Measurements from ENCODE around the gene CAMSAP1.

The CAMSAP1 gene

DNA sequence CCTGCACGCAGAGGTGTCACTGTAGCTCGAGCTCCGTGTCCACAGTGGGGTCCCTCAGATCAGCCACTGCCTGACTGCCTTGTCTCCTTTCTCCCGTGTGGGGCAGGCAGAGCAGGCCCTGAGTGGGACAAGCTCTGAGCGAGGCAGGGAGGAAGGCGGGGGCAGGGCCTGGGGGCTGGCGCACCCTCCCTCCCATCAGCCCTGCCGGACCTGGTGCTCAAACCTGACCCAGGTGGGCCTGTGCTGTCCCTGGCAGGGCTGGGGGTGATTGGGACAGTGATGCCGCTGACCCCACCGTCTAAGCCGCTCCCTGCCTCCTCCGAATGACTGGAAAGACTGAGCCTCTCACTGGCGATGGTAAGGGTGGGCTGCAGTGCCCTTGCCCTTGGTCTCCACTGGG, 144.4 kb downstream of the CAMSAP1 start:
- no peak for DNase-seq (ENCODE audit: low read depth)
- TF ChIP-seq, protein P1, sequence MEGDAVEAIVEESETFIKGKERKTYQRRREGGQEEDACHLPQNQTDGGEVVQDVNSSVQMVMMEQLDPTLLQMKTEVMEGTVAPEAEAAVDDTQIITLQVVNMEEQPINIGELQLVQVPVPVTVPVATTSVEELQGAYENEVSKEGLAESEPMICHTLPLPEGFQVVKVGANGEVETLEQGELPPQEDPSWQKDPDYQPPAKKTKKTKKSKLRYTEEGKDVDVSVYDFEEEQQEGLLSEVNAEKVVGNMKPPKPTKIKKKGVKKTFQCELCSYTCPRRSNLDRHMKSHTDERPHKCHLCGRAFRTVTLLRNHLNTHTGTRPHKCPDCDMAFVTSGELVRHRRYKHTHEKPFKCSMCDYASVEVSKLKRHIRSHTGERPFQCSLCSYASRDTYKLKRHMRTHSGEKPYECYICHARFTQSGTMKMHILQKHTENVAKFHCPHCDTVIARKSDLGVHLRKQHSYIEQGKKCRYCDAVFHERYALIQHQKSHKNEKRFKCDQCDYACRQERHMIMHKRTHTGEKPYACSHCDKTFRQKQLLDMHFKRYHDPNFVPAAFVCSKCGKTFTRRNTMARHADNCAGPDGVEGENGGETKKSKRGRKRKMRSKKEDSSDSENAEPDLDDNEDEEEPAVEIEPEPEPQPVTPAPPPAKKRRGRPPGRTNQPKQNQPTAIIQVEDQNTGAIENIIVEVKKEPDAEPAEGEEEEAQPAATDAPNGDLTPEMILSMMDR (IDR thresholded peaks at IDR 0.05; ENCODE audit: control insufficient read depth, insufficient read depth, low read depth, low read length, missing control alignments) = no peak
- H3K4me3 ChIP-seq (ENCODE audit: control insufficient read depth, low read depth, low read length) = no peak overlapping the region

DNA sequence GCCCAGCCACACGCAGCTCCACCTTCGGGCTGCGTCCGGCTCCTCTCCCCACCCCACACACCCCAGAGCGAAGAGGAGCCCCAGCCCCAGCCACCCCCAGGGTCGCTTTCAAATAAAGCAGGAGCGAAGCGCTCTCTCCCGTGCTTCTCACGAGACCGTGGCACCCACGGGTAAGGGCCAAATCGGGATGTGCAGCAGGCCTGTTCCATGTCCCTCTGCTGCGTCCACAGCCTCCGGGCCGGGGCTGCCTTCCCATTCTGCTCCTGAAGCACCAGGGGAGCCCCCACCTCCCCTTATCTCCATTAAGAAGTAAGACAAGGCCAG, 145.5 kb downstream of the CAMSAP1 start:
- TF ChIP-seq, protein P1 (IDR thresholded peaks at IDR 0.05; ENCODE audit: control insufficient read depth, insufficient read depth, low read depth, low read length, missing control alignments) = no peak
- DNase-seq (ENCODE audit: low read depth) = no peak
- no peak overlapping the region for H3K4me3 ChIP-seq (ENCODE audit: control insufficient read depth, low read depth, low read length)

DNA sequence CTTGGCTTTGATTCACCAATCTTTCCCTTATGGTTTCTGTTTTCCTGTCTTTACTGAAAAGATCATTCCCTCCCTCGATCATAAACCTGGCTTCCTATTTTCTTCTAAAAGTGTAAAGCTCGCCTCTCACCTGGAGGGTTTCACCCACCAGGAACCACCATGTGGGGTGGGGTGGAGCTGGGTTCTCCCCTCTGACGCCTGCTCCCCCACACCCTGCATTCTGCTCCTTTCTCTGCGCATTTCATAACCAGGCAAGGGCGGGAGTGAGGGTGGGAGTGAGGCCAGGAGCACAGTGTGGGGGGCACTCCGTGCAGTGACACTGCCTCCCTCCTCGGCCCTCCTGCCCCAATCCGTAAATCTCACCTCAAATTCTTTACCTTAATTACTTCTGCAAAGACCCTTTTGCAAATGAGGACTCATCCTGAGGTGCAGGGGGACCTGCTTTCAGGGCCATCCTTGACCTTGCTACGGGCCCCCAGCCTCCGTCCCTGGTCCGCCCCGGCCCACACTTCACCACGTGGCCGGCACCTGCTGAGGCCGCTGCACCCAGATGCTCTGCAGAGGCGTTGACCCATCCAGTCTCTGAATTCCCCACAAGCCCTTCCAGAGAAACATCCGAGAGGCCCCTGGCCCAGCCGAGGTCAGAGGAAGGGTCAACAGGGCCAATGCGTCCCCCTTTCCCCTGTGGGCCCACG, 146.0 kb downstream of the CAMSAP1 start:
- DNase-seq (ENCODE audit: low read depth) = no peak
- TF ChIP-seq, protein P1 (IDR thresholded peaks at IDR 0.05; ENCODE audit: control insufficient read depth, insufficient read depth, low read depth, low read length, missing control alignments) = no peak
- no peak overlapping the region for H3K4me3 ChIP-seq (ENCODE audit: control insufficient read depth, low read depth, low read length)

DNA sequence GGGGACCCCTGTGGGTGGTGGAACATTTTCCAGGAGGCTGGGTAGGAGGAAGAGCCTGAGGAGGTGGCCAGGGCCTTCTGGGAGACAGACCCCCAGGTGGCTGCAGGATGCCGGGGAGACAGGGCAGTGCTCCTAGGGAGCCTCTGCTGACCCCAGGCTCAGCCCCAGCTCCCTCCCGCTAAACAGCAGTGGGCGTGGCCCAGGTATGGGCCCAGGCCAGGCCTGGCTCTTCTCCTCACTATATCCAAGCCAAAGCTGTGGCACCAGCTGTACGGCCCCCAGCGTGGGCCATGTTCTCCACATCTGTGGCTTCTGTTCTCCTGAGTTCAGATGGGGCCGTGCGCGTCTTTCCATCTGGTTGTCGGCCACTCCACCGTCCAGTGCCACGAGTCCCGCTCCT, 146.9 kb downstream of the CAMSAP1 start:
- no peak for DNase-seq (ENCODE audit: low read depth)

DNA sequence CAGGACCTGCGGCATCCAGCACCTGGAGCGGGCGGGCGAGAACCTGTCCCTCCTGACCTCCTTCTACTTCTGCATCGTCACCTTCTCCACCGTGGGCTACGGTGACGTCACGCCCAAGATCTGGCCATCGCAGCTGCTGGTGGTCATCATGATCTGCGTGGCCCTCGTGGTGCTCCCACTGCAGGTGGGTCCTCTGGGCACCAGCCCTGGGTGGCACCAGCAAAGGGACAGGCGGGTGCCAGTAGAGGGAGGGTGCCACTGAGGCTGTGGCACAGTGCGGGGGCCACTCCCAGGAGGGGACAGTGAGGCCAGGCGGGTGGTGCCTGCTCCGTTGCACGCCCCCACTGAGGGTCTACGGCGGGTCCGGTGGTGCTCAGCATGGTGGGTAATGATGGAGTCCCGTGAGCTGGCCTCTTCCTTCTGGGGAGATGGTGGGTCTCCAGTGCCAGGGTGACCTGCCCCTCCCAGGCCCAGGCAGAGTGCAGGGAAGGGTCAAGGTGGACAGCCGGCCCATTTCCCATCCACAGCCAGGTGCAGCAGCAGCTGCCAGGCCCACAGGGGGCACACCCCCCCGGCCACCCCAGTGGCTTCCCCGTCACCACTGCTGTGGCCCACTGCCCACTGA, 147.6 kb downstream of the CAMSAP1 start:
- no peak for DNase-seq (ENCODE audit: low read depth)
- TF ChIP-seq, protein P1 (IDR thresholded peaks at IDR 0.05; ENCODE audit: control insufficient read depth, insufficient read depth, low read depth, low read length, missing control alignments) = no peak
- no peak overlapping the region for H3K4me3 ChIP-seq (ENCODE audit: control insufficient read depth, low read depth, low read length)

More for the DNA sequence above, 146.9 kb downstream of the CAMSAP1 start:
- TF ChIP-seq, protein P1 (IDR thresholded peaks at IDR 0.05; ENCODE audit: control insufficient read depth, insufficient read depth, low read depth, low read length, missing control alignments) = no peak
- H3K4me3 ChIP-seq (ENCODE audit: control insufficient read depth, low read depth, low read length) = no peak overlapping the region

DNA sequence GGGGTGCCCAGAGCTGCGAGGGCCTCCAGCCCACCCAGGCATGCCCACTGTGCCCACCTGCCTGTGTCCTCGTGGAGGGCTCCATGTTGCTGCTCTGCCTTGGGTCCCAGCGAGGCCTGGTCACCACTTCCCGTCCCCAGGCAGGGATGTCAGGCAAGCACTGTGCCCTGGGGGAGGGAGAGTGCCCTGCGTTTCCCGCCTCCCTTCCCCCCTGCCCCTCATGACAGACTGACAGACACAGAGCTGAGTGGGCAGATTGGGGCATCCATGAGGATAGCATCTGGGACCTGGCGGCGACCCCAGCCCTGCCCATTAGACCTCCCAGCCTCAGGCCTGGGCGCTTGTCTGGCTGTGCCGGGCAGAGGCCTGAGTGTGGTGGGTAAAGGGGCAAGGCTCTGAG, 148.5 kb downstream of the CAMSAP1 start:
- no peak overlapping the region for H3K4me3 ChIP-seq (ENCODE audit: control insufficient read depth, low read depth, low read length)
- TF ChIP-seq, protein P1 (IDR thresholded peaks at IDR 0.05; ENCODE audit: control insufficient read depth, insufficient read depth, low read depth, low read length, missing control alignments) = no peak
- DNase-seq (ENCODE audit: low read depth) = no peak
